RWPE2 (cell line): ENCODE results near the gene DLG5.

Experiments
- ATAC-seq: fragments of 200-7000 bp; cut with Tn5 transposase; 3 replicates; pipeline ENCODE4 v1.9.1; 2021; ENCODE audit warnings: low read depth
- DNase-seq: peaks from one replicate; pipeline ENCODE4 v3.0.0-alpha.2; 2020; ENCODE audit warnings: low spot score
- H3K27ac ChIP-seq: fragments of 450-650 bp; 2 replicates; pipeline ENCODE4 v1.5.1; 2017; ENCODE audit warnings: mild to moderate bottlenecking; ENCODE audit not compliant: poor library complexity, severe bottlenecking
- H3K27me3 ChIP-seq: fragments of 250-450 bp; sonication (Bioruptor Pico); 2 replicates; pipeline ENCODE4 v1.5.1; 2021; ENCODE audit warnings: mild to moderate bottlenecking, moderate library complexity; ENCODE audit not compliant: insufficient read depth, poor library complexity, severe bottlenecking
- H3K36me3 ChIP-seq: fragments of 250-450 bp; sonication (Bioruptor Pico); 2 replicates; pipeline ENCODE4 v1.5.1; 2020; ENCODE audit warnings: low read depth, mild to moderate bottlenecking, moderate library complexity
- H3K4me1 ChIP-seq: fragments of 250-450 bp; sonication (Bioruptor Pico); 2 replicates; pipeline ENCODE4 v1.5.1; 2021; ENCODE audit warnings: mild to moderate bottlenecking, moderate library complexity; ENCODE audit not compliant: insufficient read depth, poor library complexity, severe bottlenecking
- H3K4me3 ChIP-seq: fragments of 250-450 bp; sonication (Bioruptor Pico); 2 replicates; pipeline ENCODE4 v1.5.1; 2021; ENCODE audit warnings: mild to moderate bottlenecking, moderate library complexity; ENCODE audit not compliant: severe bottlenecking
- H3K9me3 ChIP-seq: fragments of 250-450 bp; sonication (Bioruptor Pico); 2 replicates; pipeline ENCODE4 v1.5.1; 2021; ENCODE audit warnings: mild to moderate bottlenecking, moderate library complexity; ENCODE audit not compliant: severe bottlenecking
- CTCF ChIP-seq: fragments of 450-650 bp; IDR thresholded peaks from one replicate; pipeline ENCODE4 v1.5.1; 2017; ENCODE audit warnings: mild to moderate bottlenecking, moderate library complexity; ENCODE audit not compliant: poor library complexity, severe bottlenecking

DLG5 gene

DNA sequence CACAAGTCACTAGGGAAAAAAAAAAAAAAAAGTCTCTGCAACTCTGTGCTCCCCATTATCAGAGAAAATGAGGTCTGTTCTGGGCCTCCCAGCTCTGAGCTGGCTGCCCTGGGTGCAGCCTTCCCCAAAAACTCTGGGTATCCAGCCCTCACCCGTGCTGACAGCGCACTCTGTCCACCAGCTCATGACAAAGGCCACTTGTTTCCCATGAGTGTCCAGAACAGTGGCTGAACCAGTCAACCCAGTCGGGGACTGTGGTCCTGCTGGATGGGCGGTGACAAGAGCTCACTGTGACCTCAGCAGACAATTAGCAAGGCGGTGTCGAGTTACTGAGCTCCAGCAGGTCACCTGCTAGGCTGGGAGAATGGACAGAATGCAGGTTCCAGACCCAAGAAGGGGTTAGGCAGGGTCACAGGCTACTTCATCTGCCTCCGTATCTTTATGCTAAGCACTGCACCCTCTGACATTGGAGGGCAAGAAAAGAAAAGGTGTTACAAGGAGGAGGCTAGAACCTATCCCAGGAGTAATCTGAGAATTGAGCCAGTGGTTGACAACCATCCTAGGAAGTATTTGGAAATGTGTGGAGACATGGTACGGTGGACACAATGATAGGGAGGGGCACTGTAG lies 37.2 kb downstream of the DLG5 start:
- H3K4me1 ChIP-seq = peaks cover 48% of the 10 kb centered on the region
- DNase-seq (no peak), ATAC-seq (peak; percentile 46)
- H3K27me3 ChIP-seq = no peaks in the 10 kb centered on the region
- peak overlapping the region; percentile 37 for H3K27ac ChIP-seq
- no peaks in the 10 kb centered on the region for H3K9me3 ChIP-seq
- no peak for TF ChIP-seq CTCF
- H3K36me3 ChIP-seq = peaks cover 4% of the 10 kb centered on the region
- H3K4me3 ChIP-seq = no peak overlapping the region

DNA sequence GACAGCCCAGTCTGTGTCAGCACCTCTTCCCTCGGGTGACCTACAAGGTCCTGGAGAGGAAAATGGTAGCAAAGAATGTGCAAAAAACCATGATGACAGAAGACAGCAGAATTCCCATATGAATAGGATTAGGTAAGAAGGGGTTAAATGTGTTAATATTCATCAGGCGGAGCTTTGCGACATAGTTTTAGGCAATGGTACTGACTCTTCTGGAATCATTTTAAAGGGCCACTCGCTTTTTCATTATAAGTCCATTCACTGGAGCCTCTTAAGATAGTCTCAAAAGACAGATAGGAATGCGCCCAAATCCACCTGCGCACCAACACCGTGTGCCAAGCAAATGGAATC lies 38.2 kb downstream of the DLG5 start:
- Histone ChIP-seq H3K27ac (peak overlapping the region; percentile 37), H3K9me3 (no peaks in the 10 kb centered on the region), H3K27me3 (no peaks in the 10 kb centered on the region), H3K4me1 (peaks cover 48% of the 10 kb centered on the region), H3K36me3 (peaks cover 4% of the 10 kb centered on the region), H3K4me3 (no peak overlapping the region)
- no peak for TF ChIP-seq CTCF
- DNase-seq (no peak), ATAC-seq (peak; percentile 17; the same call in 1 of the 3 replicates)

DNA sequence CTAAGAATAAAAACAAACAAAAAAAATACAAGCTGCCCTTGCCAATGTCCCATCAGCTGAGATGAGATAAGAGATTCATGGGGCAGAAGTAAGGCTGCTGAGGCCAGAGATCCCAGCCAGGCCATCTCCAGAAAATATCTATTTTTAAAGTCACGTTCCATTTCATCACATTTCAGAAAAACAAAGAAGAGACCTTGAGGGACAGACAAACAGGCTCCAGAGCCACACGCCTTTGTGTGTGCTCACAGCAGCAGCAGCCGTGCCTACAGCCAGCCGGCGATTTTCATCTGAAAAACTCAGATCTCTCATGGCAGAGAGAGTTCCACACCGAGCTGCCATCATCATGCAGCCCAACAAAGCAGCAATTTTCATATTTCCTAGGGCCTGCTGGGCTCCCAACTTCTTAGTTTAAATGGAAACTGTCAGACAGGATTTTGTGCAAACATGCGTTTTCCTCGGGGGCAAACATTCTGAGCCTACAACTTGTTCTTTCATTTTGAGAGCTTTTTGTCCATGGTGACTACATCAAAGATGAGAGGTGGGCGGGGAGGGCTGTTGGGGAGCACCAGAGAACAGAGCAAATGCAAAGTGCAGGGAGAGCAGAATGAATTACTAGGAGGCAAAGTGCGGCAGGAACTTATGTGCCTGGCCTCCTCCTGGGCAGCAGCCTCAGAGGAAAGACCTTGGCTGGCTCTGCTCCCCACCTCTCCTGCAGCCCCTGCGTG lies 38.8 kb downstream of the DLG5 start:
- peak overlapping the region; percentile 37 for H3K27ac ChIP-seq
- DNase-seq (no peak), ATAC-seq (peak; percentile 5; the same call in 1 of the 3 replicates)
- peaks cover 4% of the 10 kb centered on the region for H3K36me3 ChIP-seq
- peaks cover 43% of the 10 kb centered on the region for H3K4me1 ChIP-seq
- TF ChIP-seq CTCF = no peak
- no peaks in the 10 kb centered on the region for H3K27me3 ChIP-seq
- no peak overlapping the region for H3K4me3 ChIP-seq
- no peaks in the 10 kb centered on the region for H3K9me3 ChIP-seq

GRCh38 chr10:77886795-77887355 lies 39.7 kb downstream of the DLG5 start:
- TF ChIP-seq CTCF = no peak
- Histone ChIP-seq H3K36me3 (peaks cover 4% of the 10 kb centered on the region), H3K9me3 (no peaks in the 10 kb centered on the region), H3K27ac (peak overlapping the region; percentile 37), H3K27me3 (no peaks in the 10 kb centered on the region), H3K4me1 (peaks cover 35% of the 10 kb centered on the region), H3K4me3 (no peak overlapping the region)
- no peak for ATAC-seq
- no peak for DNase-seq

- H3K4me1 ChIP-seq = peaks cover 22% of the 10 kb centered on the region
These were observed 42.4 kb downstream of the DLG5 start for GRCh38 chr10:77884181-77884580.

More at GRCh38 chr10:77884181-77884580, 42.4 kb downstream of the DLG5 start:
- no peak for TF ChIP-seq CTCF
- Histone ChIP-seq H3K9me3 (no peaks in the 10 kb centered on the region), H3K36me3 (peaks cover 12% of the 10 kb centered on the region), H3K27ac (peak overlapping the region; percentile 7), H3K27me3 (no peaks in the 10 kb centered on the region), H3K4me3 (no peak overlapping the region)
- DNase-seq (no peak), ATAC-seq (no peak)
